WTC11 (cell line): ENCODE measurements around the gene CATSPERE. TPM values are rescaled to one million over a fixed set of nuclear protein-coding genes. Genes with fewer than 3 reads are reported as not detected.

Experiments
- ATAC-seq: fragments of 200-7000 bp; cut with Tn5 transposase; 2 replicates; pipeline ENCODE4 v1.10.0; 2021; ENCODE audit warnings: mild to moderate bottlenecking, moderate library complexity
- CTCF ChIA-PET: fragments of 300-600 bp; sonication (Branson Sonifier 250); formaldehyde crosslinking; loops from one replicate; lab custom pipeline; 2021; ENCODE audit warnings: antibody characterized with exemption; lab: Charles Lee
- POLR2A ChIA-PET: fragments of 350-600 bp; sonication (Branson Sonifier 250); formaldehyde crosslinking; loops from one replicate; lab custom pipeline; 2021; ENCODE audit warnings: antibody characterized with exemption; lab: Charles Lee
- DNase-seq: peaks from one replicate; pipeline ENCODE4 v3.0.0; 2021; ENCODE audit warnings: low spot score
- H3K27ac Mint-ChIP-seq: 2 replicates; pipeline ENCODE4 v1.8.0; 2021; ENCODE audit warnings: mixed read lengths
- H3K27me3 Mint-ChIP-seq: 2 replicates; pipeline ENCODE4 v1.8.0; 2021; ENCODE audit warnings: low read depth, mild to moderate bottlenecking, moderate library complexity, mixed read lengths
- H3K36me3 Mint-ChIP-seq: 2 replicates; pipeline ENCODE4 v1.8.0; 2021; ENCODE audit warnings: mixed read lengths
- H3K4me1 Mint-ChIP-seq: 2 replicates; pipeline ENCODE4 v1.8.0; 2022; ENCODE audit warnings: mixed read lengths
- H3K4me3 Mint-ChIP-seq: 2 replicates; pipeline ENCODE4 v1.8.0; 2021; ENCODE audit warnings: mild to moderate bottlenecking, moderate library complexity, mixed read lengths
- H3K9me3 Mint-ChIP-seq: 2 replicates; pipeline ENCODE4 v1.8.0; 2021; ENCODE audit warnings: mixed read lengths
- ATF1 ChIP-seq: sonication (generic); formaldehyde crosslinking; IDR thresholded peaks from 2 replicates; pipeline ENCODE4 v1.8.1; 2023; ENCODE audit warnings: mild to moderate bottlenecking, moderate library complexity, missing genetic modification reagents
- E2F4 ChIP-seq: sonication (generic); formaldehyde crosslinking; IDR thresholded peaks from 2 replicates; pipeline ENCODE4 v1.8.1; 2022; ENCODE audit warnings: low read depth, mild to moderate bottlenecking, moderate library complexity, missing genetic modification reagents, borderline replicate concordance
- ELF4 ChIP-seq: sonication (generic); formaldehyde crosslinking; IDR thresholded peaks from 2 replicates; pipeline ENCODE4 v1.8.1; 2022; ENCODE audit warnings: low read depth, mild to moderate bottlenecking, moderate library complexity, missing genetic modification reagents
- EMX1 ChIP-seq: fragments of 250-450 bp; sonication (Bioruptor Pico); IDR thresholded peaks from 2 replicates; pipeline ENCODE4 v1.8.0; 2021; ENCODE audit warnings: mild to moderate bottlenecking
- ETV6 ChIP-seq: sonication (generic); formaldehyde crosslinking; IDR thresholded peaks from 2 replicates; pipeline ENCODE4 v1.8.1; 2022; ENCODE audit warnings: mild to moderate bottlenecking, missing genetic modification reagents
- FOXK1 ChIP-seq: sonication (generic); formaldehyde crosslinking; IDR thresholded peaks from 2 replicates; pipeline ENCODE4 v1.8.0; 2022; ENCODE audit warnings: mild to moderate bottlenecking, moderate library complexity, missing genetic modification reagents
- JAZF1 ChIP-seq: fragments of 250-450 bp; sonication (Bioruptor Pico); IDR thresholded peaks from 2 replicates; pipeline ENCODE4 v1.9.0; 2021; ENCODE audit warnings: moderate library complexity, mild to moderate bottlenecking, inconsistent platforms
- JUN ChIP-seq: sonication (generic); formaldehyde crosslinking; IDR thresholded peaks from 2 replicates; pipeline ENCODE4 v1.8.0; 2023; ENCODE audit warnings: mild to moderate bottlenecking, missing genetic modification reagents
- MXD4 ChIP-seq: fragments of 250-450 bp; sonication (Bioruptor Pico); IDR thresholded peaks from 2 replicates; pipeline ENCODE4 v1.8.0; 2021; ENCODE audit warnings: mild to moderate bottlenecking, moderate library complexity, borderline replicate concordance
- NFATC4 ChIP-seq: fragments of 250-450 bp; sonication (Bioruptor Pico); IDR thresholded peaks from 2 replicates; pipeline ENCODE4 v1.9.0; 2021; ENCODE audit warnings: mild to moderate bottlenecking
- NR1H2 ChIP-seq: sonication (generic); formaldehyde crosslinking; IDR thresholded peaks from 2 replicates; pipeline ENCODE4 v1.9.0; 2021; ENCODE audit warnings: mild to moderate bottlenecking, moderate library complexity, missing genetic modification reagents
- NR2C2 ChIP-seq: sonication (generic); formaldehyde crosslinking; IDR thresholded peaks from 2 replicates; pipeline ENCODE4 v1.8.0; 2022; ENCODE audit warnings: mild to moderate bottlenecking, missing genetic modification reagents
- RELA ChIP-seq: sonication (generic); formaldehyde crosslinking; IDR thresholded peaks from 2 replicates; pipeline ENCODE4 v1.8.1; 2022; ENCODE audit warnings: missing genetic modification reagents, mild to moderate bottlenecking, borderline replicate concordance
- SP1 ChIP-seq: sonication (generic); formaldehyde crosslinking; conservative IDR thresholded peaks from 2 replicates; pipeline ENCODE4 v1.8.1; 2022; ENCODE audit warnings: missing genetic modification reagents
- ZNF121 ChIP-seq: sonication (generic); formaldehyde crosslinking; IDR thresholded peaks from 2 replicates; pipeline ENCODE4 v1.8.0; 2023; ENCODE audit warnings: missing genetic modification reagents
- ZNF138 ChIP-seq: sonication (generic); formaldehyde crosslinking; conservative IDR thresholded peaks from 2 replicates; pipeline ENCODE4 v1.8.1; 2022; ENCODE audit warnings: mild to moderate bottlenecking, moderate library complexity, missing genetic modification reagents
- ZNF396 ChIP-seq: fragments of 250-450 bp; sonication (Bioruptor Pico); IDR thresholded peaks from 2 replicates; pipeline ENCODE4 v1.8.0; 2021; ENCODE audit warnings: mild to moderate bottlenecking, moderate library complexity, borderline replicate concordance
- ZNF416 ChIP-seq: fragments of 250-450 bp; sonication (Bioruptor Pico); IDR thresholded peaks from 2 replicates; pipeline ENCODE4 v1.9.0; 2021; ENCODE audit warnings: mild to moderate bottlenecking, inconsistent platforms
- total RNA-seq: library from RNA; stranded (reverse); gene quantifications from 3 replicates; pipeline ENCODE4 v1.2.3, GENCODE V29; 2021
- TF ChIP-seq, protein P1 (sequence below): sonication (generic); formaldehyde crosslinking; IDR thresholded peaks from 2 replicates; pipeline ENCODE4 v1.8.0; 2023; ENCODE audit warnings: missing genetic modification reagents, mild to moderate bottlenecking, borderline replicate concordance
- TF ChIP-seq, protein P2 (sequence below): sonication (generic); formaldehyde crosslinking; IDR thresholded peaks from 2 replicates; pipeline ENCODE4 v1.8.1; 2023; ENCODE audit warnings: mild to moderate bottlenecking, missing genetic modification reagents
- TF ChIP-seq, protein P3 (sequence below): sonication (generic); formaldehyde crosslinking; IDR thresholded peaks from 2 replicates; pipeline ENCODE4 v1.8.1; 2022; ENCODE audit warnings: missing genetic modification reagents, borderline replicate concordance
- TF ChIP-seq, protein P4 (sequence below): sonication (generic); formaldehyde crosslinking; IDR thresholded peaks from 2 replicates; pipeline ENCODE4 v1.8.1; 2023; ENCODE audit warnings: mild to moderate bottlenecking, missing genetic modification reagents, moderate library complexity
- TF ChIP-seq, protein P5 (sequence below): sonication (generic); formaldehyde crosslinking; IDR thresholded peaks from 2 replicates; pipeline ENCODE4 v1.8.0; 2022; ENCODE audit warnings: mild to moderate bottlenecking, missing genetic modification reagents

CATSPERE gene
- total RNA-seq, 1 experiment from 2014 or later: 0.66 TPM

DNA sequence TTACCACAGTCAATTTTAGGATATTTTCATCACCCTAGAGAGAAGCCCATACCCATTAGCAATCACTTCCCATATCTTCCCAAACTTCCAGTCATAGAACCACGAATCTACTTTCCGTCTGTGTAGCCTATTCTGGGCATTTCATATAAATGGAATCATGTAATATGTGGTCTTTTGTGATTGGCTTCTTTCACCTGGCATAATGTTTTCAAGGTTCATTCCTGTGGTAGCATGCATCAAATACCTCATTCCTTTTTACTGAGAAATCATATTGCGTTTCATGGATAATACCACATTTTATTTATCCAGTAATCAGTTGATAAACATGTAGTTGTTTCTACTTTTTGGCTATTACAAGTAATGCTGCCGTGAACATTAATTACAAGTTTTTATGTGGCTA is 213.4 kb downstream of the CATSPERE start:
- no peak overlapping the region for H3K4me3 Mint-ChIP-seq
- DNase-seq (no peak), ATAC-seq (no peak)
- H3K27ac Mint-ChIP-seq: no peak overlapping the region
- no peaks in the 10 kb centered on the region for H3K9me3 Mint-ChIP-seq
- H3K36me3 Mint-ChIP-seq: peaks cover 12% of the 10 kb centered on the region
- H3K4me1 Mint-ChIP-seq: peaks cover 18% of the 10 kb centered on the region
- CTCF ChIA-PET: interaction anchor here (0.5 kb wide), 1 partner anchor 10 kb away, joined by 3 read pairs; no protein-coding TSS in a partner anchor
- TF ChIP-seq NR2C2 (CRISPR knock-in tag): no peak
- no peak for TF ChIP-seq JAZF1
- TF ChIP-seq NR1H2: no peak
- no peak for TF ChIP-seq NFATC4 (CRISPR knock-in tag)
- TF ChIP-seq, protein P1, sequence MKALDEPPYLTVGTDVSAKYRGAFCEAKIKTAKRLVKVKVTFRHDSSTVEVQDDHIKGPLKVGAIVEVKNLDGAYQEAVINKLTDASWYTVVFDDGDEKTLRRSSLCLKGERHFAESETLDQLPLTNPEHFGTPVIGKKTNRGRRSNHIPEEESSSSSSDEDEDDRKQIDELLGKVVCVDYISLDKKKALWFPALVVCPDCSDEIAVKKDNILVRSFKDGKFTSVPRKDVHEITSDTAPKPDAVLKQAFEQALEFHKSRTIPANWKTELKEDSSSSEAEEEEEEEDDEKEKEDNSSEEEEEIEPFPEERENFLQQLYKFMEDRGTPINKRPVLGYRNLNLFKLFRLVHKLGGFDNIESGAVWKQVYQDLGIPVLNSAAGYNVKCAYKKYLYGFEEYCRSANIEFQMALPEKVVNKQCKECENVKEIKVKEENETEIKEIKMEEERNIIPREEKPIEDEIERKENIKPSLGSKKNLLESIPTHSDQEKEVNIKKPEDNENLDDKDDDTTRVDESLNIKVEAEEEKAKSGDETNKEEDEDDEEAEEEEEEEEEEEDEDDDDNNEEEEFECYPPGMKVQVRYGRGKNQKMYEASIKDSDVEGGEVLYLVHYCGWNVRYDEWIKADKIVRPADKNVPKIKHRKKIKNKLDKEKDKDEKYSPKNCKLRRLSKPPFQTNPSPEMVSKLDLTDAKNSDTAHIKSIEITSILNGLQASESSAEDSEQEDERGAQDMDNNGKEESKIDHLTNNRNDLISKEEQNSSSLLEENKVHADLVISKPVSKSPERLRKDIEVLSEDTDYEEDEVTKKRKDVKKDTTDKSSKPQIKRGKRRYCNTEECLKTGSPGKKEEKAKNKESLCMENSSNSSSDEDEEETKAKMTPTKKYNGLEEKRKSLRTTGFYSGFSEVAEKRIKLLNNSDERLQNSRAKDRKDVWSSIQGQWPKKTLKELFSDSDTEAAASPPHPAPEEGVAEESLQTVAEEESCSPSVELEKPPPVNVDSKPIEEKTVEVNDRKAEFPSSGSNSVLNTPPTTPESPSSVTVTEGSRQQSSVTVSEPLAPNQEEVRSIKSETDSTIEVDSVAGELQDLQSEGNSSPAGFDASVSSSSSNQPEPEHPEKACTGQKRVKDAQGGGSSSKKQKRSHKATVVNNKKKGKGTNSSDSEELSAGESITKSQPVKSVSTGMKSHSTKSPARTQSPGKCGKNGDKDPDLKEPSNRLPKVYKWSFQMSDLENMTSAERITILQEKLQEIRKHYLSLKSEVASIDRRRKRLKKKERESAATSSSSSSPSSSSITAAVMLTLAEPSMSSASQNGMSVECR (CRISPR knock-in tag): no peak
- no peak for TF ChIP-seq EMX1 (CRISPR knock-in tag)
- TF ChIP-seq ELF4: no peak
- TF ChIP-seq, protein P2, sequence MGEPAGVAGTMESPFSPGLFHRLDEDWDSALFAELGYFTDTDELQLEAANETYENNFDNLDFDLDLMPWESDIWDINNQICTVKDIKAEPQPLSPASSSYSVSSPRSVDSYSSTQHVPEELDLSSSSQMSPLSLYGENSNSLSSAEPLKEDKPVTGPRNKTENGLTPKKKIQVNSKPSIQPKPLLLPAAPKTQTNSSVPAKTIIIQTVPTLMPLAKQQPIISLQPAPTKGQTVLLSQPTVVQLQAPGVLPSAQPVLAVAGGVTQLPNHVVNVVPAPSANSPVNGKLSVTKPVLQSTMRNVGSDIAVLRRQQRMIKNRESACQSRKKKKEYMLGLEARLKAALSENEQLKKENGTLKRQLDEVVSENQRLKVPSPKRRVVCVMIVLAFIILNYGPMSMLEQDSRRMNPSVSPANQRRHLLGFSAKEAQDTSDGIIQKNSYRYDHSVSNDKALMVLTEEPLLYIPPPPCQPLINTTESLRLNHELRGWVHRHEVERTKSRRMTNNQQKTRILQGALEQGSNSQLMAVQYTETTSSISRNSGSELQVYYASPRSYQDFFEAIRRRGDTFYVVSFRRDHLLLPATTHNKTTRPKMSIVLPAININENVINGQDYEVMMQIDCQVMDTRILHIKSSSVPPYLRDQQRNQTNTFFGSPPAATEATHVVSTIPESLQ (CRISPR knock-in tag): no peak
- TF ChIP-seq E2F4 (CRISPR knock-in tag): no peak
- TF ChIP-seq FOXK1 (CRISPR knock-in tag): no peak
- no peak for TF ChIP-seq ZNF138
- TF ChIP-seq, protein P3, sequence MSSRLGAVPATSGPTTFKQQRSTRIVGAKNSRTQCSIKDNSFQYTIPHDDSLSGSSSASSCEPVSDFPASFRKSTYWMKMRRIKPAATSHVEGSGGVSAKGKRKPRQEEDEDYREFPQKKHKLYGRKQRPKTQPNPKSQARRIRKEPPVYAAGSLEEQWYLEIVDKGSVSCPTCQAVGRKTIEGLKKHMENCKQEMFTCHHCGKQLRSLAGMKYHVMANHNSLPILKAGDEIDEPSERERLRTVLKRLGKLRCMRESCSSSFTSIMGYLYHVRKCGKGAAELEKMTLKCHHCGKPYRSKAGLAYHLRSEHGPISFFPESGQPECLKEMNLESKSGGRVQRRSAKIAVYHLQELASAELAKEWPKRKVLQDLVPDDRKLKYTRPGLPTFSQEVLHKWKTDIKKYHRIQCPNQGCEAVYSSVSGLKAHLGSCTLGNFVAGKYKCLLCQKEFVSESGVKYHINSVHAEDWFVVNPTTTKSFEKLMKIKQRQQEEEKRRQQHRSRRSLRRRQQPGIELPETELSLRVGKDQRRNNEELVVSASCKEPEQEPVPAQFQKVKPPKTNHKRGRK: no peak
- TF ChIP-seq, protein P4, sequence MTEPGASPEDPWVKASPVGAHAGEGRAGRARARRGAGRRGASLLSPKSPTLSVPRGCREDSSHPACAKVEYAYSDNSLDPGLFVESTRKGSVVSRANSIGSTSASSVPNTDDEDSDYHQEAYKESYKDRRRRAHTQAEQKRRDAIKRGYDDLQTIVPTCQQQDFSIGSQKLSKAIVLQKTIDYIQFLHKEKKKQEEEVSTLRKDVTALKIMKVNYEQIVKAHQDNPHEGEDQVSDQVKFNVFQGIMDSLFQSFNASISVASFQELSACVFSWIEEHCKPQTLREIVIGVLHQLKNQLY: no peak
- no peak for TF ChIP-seq RELA (CRISPR knock-in tag)
- no peak for TF ChIP-seq ZNF396 (CRISPR knock-in tag)
- no peaks in the 10 kb centered on the region for H3K27me3 Mint-ChIP-seq
- POLR2A ChIA-PET: no interaction called here

DNA sequence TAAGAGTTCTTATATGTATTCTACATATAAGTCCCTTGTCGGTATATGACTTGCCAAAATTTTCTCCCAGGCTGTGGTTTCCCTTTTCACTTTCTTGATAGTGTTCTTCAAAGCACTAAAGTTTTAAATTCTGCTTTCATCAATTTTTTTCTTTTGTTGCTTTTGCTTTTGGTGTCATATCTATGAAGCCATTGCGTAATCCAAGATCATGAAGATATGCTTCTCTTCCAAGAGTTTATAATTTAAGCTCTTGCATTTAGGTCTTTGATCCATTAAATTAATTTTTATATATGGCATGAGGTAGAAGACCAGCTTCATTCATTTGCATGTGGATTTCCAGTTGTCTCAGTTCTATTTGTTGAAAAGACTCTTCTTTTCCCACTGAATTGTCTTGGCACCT is 214.1 kb downstream of the CATSPERE start:
- CTCF ChIA-PET: no interaction called here

More for the DNA sequence above, 214.1 kb downstream of the CATSPERE start:
- peaks cover 18% of the 10 kb centered on the region for H3K4me1 Mint-ChIP-seq
- POLR2A ChIA-PET: no interaction called here
- H3K9me3 Mint-ChIP-seq: no peaks in the 10 kb centered on the region
- no peak for DNase-seq
- H3K4me3 Mint-ChIP-seq: no peak overlapping the region
- H3K36me3 Mint-ChIP-seq: peaks cover 12% of the 10 kb centered on the region
- H3K27ac Mint-ChIP-seq: peak overlapping the region; percentile 47; the same call in 1 of the 2 replicates
- TF ChIP-seq, protein P5, sequence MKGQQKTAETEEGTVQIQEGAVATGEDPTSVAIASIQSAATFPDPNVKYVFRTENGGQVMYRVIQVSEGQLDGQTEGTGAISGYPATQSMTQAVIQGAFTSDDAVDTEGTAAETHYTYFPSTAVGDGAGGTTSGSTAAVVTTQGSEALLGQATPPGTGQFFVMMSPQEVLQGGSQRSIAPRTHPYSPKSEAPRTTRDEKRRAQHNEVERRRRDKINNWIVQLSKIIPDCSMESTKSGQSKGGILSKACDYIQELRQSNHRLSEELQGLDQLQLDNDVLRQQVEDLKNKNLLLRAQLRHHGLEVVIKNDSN (CRISPR knock-in tag): no peak
- TF ChIP-seq ATF1: no peak
- no peak for TF ChIP-seq ZNF121 (CRISPR knock-in tag)
- TF ChIP-seq ETV6 (CRISPR knock-in tag): no peak
- TF ChIP-seq ZNF416 (CRISPR knock-in tag): no peak
- TF ChIP-seq MXD4: no peak
- TF ChIP-seq SP1 (CRISPR knock-in tag): no peak
- TF ChIP-seq E2F4 (CRISPR knock-in tag): no peak
- TF ChIP-seq NR1H2: no peak
- no peak for TF ChIP-seq ELF4
- no peak for TF ChIP-seq JUN (CRISPR knock-in tag)
- no peaks in the 10 kb centered on the region for H3K27me3 Mint-ChIP-seq
- ATAC-seq: no peak
